ENCODE data around the gene GPR78.

The GPR78 gene

DNA sequence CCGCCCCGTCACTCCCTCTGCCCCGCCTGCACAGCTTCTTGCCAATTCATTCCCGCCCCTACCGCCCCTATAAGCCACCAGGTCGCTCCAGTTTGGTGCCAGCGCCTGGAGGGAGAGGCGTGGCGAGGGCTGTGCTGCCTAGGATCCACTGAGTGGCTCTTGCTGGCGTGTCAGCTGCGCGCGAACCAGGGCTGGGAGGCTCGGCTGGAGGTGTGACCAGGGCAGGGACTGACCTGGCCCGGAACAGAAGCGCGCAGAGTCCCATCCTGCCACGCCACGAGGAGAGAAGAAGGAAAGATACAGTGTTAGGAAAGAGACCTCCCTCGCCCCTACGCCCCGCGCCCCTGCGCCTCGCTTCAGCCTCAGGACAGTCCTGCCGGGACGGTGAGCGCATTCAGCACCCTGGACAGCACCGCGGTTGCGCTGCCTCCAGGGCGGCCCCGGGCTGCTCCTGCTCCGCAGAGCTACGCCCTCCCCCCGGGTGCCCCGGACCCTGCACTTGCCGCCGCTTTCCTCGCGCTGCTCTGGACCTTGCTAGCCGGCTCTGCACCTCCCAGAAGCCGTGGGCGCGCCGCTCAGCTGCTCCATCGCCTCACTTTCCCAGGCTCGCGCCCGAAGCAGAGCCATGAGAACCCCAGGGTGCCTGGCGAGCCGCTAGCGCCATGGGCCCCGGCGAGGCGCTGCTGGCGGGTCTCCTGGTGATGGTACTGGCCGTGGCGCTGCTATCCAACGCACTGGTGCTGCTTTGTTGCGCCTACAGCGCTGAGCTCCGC is at the start of gene GPR78:
TSS of gene GPR78 (plus strand) at position 72 of the 773 bp plus-strand sequence. CDS start at position 663, 591 bp downstream.
- no peak for DNase-seq (ENCODE audit: low spot score)

DNA sequence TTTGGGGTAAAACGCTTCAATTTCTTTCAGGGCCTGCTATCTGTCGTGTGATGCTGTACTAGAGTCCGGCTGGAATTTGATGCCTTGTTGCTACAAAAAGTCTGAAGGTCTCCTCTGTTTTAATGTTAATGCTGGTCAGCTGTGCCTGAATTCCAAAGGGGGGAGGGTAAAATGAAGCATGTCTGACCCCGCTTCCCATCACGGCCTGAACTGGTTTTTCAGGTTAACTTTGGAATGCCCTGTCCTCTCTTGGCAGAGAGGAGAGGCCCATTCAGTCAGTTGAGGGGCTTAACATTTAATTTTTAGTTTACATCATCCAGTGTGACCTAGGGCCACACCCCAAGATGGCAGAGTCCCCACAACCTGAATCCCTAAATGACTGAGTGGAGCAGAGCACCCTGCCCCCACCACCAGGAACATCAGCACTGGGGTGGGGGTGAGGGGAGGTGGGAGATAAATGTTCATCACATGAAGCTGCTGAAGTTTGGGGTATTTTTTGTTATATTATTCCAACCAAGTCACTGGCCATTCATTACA is 47.9 kb upstream of the GPR78 start:
- no peak for DNase-seq (ENCODE audit: low spot score)

DNA sequence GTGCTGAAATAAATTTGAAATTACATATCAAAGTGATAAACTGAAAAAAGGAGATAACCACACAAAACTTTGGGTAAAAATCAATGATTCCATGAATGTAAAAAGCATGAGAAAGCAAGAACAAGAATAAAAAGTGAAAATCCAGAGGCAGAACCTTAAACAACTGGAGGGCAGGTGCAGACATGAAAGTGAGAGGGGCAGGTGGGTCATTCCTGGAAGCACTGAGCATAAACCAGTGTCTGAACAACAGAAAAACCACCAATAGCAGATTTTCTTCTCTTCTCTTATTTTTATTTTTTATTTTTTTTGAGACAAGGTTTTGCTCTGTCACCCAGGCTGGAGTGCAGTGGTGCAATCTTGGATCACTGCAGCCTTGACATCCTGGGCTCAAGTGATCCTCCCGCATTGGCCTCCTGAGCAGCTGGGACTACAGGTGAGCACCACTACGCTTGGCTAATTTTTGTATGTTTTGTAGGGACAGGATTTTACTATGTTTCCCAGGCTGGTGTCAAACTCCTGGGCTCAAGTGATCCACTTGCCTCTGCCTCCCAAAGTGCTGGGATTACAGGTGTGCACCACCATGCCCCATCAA is 46.8 kb upstream of the GPR78 start:
- DNase-seq (ENCODE audit: low spot score), result no peak

DNA sequence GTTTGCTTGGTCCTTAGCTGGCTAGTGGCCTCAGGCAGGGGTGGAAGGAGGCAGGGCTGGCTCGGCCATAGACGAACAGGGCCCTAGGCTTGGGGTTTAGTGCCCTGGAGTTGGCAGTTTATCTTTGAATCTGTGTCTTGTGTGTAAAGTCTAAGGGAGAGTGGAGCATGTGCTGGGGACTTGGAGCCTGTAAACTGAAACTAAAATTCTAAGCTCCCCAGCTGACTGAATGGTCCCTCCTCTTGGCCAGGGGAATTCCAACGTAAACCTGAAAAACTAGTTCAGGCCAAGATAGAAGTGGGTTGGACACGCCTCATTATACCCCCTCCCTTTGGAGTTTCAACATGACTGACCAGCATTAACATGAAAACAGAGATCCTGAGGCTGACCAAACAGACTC is 46.1 kb upstream of the GPR78 start:
- no peak for DNase-seq (ENCODE audit: low spot score)

DNA sequence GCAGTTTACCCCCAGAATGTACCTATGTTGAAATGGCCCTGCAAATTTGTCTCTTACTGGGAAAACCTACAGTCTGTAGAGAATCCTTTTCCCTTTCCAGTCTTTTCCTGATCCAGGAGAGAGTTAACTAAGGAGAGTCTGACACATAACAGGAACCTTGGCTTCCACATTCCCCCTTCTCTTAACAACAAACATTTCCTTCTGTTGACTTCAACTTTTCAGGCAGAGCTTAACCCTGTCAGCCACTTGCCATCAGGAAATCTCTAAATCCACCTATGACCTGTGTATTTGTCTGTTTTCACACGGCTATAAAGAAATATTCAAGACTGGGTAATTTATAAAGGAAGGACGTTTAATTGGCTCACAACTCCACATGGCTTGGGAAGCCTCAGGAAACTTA is 45.6 kb upstream of the GPR78 start:
- DNase-seq (ENCODE audit: low spot score), result no peak

GRCh38 chr4:8536467-8536866 is 43.7 kb upstream of the GPR78 start:
- no peak for DNase-seq (ENCODE audit: low spot score)

DNA sequence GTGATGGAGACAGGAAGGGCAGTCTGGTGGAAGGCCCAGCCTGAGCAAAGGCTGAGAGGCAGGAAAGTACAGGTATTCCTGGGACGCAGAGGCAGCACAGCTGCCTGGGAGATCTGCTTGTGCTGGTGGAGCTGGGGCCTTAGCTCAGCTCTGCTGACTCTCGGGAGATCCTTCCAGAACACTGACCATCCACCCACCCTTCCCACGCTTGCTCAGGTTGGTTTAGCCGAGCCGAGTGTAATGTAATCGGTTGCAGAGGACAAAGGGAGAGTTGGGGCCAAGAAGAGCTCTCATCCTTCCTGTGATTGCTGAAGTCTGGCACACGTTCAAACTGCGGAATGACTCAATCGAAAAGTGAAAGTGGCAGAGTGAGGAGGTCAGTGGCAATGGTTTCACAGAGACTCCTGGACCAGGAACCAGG is 43.1 kb upstream of the GPR78 start:
- DNase-seq (ENCODE audit: low spot score), result no peak

- DNase-seq (ENCODE audit: low spot score), result no peak
These were observed 42.0 kb upstream of the GPR78 start for GRCh38 chr4:8538076-8538702.

DNA sequence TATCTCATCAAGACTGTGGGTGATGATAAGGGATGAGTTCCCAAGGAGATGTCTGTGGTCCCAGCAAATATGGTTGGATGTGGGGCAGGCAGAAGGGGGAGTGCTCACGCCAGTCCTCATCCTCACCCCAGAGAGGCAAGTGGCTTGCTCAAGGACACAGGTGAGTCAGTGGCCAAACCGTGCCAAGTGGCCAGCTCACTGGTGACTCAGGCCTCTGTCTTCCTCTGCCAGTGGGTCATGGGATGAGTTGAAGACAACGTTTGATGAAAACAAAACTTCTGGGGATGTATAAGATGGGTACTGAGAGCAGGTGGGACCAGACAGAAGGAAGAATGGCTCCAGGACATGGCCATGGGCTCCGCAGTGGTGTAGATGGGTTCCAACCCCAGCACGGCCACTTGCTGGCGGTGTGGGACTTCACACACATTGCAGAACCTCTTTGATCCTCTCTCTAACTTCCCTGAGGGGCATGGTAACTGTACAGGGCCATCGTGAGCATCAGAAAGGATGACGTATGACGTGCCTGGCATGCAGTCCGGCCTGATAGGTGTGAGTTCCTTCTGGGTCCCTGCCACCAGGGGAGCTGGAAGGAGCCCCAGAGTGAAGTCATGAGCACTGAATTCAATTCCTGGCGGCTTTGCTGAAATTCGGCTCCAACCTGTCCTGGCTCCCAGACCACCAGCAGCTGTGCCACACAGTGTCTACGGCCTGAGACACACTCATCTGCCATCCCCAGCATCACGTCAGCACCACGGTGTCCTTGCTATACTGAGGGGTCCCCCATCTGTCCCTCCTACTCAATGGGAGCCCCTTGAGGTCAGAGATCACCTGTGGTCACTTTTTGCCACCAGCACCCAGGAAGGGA is 41.3 kb upstream of the GPR78 start:
- DNase-seq (ENCODE audit: low spot score), result no peak

- DNase-seq (ENCODE audit: low spot score), result no peak
These were observed 40.5 kb upstream of the GPR78 start for GRCh38 chr4:8539661-8540060.

- no peak for DNase-seq (ENCODE audit: low spot score)
These were observed 40.1 kb upstream of the GPR78 start for GRCh38 chr4:8540072-8540471.

DNA sequence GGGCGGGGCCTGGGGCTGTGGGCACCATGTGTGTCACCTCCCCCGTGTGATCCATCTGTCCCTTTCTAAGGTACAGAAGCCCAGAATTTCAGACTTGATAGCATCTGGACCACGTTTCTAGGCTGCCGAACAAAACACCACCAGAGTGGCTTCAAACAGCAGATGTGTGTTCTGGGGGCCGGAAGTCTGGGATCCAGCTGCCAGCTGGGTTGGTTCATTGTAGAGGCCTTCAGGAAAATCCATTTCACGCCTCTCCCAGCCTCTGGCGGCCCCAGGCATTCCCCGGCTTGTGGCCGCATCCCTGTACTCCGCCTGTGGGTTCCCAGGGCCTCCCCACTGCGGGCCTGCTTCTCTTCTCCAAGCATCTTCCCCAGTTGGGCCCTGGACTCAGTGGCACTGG is 39.6 kb upstream of the GPR78 start:
- DNase-seq (ENCODE audit: low spot score), result no peak

DNA sequence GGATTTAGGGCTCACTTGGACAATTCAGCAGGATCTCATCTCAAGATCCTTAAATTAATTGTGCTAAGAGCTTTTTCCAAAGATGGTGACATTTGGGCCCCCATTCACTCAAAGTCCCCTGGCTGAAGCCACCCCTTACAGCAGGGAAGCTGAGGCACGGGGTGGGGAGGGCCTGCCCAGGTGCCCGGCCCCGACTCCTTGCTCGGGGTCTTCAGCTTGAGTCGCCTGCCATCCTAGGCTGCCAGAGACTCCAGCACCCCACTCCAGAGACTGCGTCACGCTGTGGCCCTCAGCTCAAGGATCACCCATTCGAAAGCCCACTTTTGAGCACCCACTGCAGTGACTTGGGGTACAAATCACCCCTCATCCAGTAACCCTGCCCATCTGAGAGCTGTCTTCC is 39.2 kb upstream of the GPR78 start:
- no peak for DNase-seq (ENCODE audit: low spot score)

DNA sequence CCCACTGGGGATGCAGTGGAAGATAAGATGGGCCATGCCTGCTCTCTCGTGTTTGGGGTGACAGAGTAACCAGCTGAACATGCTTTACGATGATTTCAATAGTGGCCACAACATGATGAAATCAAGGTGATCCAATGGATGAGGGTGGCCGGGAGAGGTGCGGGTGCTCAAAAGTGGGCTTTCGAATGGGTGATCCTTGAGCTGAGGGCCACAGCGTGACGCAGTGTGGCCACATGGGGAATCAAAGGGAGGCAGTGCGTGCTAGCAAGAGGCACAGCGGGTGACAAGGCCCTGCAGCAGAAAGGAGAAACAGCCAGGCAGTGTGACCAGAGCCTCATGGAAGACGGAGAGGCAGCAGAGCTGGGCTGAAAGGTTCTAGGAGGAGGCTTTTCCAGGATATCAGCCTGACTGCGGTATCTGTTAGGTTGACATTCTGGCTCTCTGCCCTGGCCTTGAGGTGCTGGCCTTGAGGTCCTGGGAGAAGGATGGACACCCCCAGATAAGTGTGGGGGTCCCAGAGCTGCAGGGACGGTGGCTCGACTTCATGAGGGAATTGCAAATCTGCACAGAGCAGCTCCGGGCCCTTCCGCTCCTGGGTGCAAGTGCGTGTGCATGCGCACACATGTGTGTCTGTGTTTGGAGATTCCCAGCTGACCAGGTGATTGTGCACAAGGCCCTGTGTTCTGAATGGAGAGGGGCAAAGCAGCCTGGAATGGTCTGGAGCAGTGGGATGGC is 38.0 kb upstream of the GPR78 start:
- DNase-seq (ENCODE audit: low spot score), result no peak

- no peak for DNase-seq (ENCODE audit: low spot score)
These were observed 37.2 kb upstream of the GPR78 start for GRCh38 chr4:8542776-8543525.

DNA sequence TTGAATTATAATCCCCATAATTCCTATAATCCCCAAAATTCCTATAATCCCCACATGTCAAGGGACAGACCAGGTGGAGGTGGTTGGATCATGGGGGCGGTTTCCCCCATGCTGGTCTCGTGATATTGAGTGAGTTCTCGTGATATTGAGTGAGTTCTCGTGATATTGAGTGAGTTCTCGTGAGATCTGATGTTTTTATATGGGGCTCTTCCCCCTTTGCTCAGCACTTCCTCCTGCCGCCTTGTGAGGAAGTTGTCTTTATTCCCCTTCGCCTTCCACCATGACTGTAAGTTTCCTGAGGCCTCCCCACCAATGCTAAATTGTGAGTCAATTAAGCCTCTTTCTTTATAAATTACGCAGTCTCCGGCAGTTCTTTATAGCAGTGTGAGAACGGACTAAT is 36.6 kb upstream of the GPR78 start:
- DNase-seq (ENCODE audit: low spot score), result no peak

DNA sequence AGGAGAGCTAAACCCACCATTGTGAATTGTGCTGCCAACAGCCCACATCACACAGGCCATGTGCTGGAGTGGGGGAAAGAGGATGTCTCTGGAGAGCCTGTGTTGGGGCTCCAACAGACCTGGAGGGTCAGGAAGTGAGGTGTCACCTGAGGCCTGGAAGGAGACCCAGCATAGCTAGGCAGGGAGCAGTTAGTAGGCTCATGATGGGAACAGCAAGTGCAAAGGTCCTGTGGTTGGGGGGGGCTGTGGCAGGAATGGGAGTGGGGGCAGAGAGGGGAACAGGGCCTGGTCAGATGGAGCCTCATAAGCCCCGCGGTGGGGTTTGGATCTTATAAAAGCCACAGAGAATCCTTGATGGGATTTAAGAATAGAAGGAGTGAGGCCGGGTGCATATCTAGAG is 35.9 kb upstream of the GPR78 start:
- no peak for DNase-seq (ENCODE audit: low spot score)

DNA sequence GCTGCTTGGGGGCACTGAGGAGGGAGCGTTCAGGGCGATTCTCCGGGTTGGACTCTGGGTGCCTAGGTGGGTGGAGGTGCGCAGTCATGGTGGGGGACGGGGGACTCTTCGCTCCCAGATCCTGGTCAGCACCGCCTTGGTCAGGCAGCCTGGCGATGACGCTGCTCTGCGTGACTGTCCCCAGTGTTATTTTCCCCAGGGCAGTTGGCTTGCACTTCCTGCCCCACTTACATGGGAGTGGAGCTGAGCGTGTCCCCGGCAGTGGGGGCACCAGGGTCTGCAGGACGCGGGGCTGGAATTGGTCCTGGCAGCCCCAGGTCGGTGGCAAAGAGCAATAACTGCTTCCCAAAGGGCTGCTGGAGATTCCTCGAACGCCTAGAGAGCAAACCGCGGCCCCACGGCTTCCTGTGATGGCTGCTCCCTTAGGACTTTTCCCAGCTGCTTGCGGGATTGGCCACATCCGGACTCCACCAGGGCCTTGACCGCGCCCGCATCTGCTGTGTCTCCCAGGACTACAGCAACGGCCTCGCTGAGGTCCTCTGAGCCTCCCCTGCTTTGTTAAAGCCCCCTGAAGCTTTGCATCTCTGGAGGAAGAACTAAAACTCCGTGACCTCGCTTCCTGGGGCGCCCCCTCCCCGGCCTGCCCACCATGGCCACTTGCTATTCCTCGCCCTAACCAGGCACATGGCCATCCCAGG is 35.3 kb upstream of the GPR78 start:
- no peak for DNase-seq (ENCODE audit: low spot score)

DNA sequence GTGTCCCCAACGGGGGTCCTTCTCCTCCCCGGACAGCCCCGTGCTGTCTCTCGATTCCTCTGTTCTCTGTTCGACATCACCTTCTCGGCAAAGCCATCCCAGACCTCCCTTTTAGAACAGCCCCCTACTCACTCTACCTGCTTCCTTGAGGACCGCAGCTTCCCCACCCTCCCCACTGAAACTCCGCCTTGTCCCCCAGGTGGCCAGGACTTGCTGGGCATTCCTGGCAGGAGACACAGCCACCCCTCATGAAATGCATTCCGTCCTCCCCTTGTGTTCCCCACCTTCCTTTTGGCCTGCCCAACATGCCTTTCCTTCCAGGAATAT is 34.8 kb upstream of the GPR78 start:
- DNase-seq (ENCODE audit: low spot score), result no peak

GRCh38 chr4:8546766-8547107 is 33.5 kb upstream of the GPR78 start:
- no peak for DNase-seq (ENCODE audit: low spot score)
